Gastroesophageal sphincter (tissue), 3 donors: ENCODE results near the gene COLGALT1.
"Not testable (repeated sequence)": the region's sequence is repeated elsewhere in the genome, so short reads cannot be mapped to it uniquely, and the experiment has no call there.

Experiments used
- EP300 ChIP-seq: sonication (generic); formaldehyde crosslinking; IDR thresholded peaks from one replicate; pipeline ENCODE4 v1.6.1; 2017; ENCODE audit warnings: antibody characterized with exemption, mild to moderate bottlenecking
- POLR2A ChIP-seq, 2 donors: fragments of 450-650 bp; IDR thresholded peaks; one replicate each; pipeline ENCODE4 v1.6.1; 2017; ENCODE audit warnings: antibody characterized with exemption in 2 of 2, mild to moderate bottlenecking in 2 of 2, moderate library complexity in 1 of 2
- POLR2AphosphoS5 ChIP-seq: sonication (generic); formaldehyde crosslinking; IDR thresholded peaks from one replicate; pipeline ENCODE4 v1.6.1; 2017; ENCODE audit warnings: antibody characterized with exemption
- TF ChIP-seq, protein P1 (sequence below), 4 experiments: fragments of 200-600 bp in 2 of 4; fragments of 450-650 bp in 2 of 4; sonication (generic) in 1 of 4; IDR thresholded peaks; one replicate each; pipeline ENCODE4 v1.5.1; 2017 to 2019; ENCODE audit warnings: antibody characterized with exemption in 4 of 4, mild to moderate bottlenecking in 2 of 4, moderate library complexity in 2 of 4

DNA sequence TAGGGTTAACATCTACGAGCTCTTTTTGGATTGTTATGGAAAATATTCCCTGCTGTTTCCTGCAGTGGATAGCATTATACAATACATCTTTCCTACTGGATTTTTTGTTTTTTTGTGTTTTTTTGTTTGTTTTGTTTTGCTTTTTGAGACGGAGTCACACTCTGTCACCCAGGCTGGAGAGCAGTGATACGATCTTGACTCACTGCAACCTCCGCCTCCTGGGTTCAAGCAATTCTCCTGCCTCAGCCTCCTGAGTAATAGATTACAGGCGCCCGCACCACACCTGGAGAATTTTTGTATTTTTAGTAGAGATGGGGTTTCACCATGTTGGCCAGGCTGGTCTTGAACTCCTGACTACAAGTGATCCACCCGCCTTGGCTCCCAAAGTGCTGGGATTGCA is 29.9 kb downstream of the COLGALT1 start:
- TF ChIP-seq, protein P1, sequence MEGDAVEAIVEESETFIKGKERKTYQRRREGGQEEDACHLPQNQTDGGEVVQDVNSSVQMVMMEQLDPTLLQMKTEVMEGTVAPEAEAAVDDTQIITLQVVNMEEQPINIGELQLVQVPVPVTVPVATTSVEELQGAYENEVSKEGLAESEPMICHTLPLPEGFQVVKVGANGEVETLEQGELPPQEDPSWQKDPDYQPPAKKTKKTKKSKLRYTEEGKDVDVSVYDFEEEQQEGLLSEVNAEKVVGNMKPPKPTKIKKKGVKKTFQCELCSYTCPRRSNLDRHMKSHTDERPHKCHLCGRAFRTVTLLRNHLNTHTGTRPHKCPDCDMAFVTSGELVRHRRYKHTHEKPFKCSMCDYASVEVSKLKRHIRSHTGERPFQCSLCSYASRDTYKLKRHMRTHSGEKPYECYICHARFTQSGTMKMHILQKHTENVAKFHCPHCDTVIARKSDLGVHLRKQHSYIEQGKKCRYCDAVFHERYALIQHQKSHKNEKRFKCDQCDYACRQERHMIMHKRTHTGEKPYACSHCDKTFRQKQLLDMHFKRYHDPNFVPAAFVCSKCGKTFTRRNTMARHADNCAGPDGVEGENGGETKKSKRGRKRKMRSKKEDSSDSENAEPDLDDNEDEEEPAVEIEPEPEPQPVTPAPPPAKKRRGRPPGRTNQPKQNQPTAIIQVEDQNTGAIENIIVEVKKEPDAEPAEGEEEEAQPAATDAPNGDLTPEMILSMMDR (IDR thresholded peaks at IDR 0.05) = not testable (repeated sequence)
- not testable (repeated sequence) for TF ChIP-seq EP300; POLR2A (IDR thresholded peaks at IDR 0.05); POLR2AphosphoS5
